IMR-90 (cell line): ENCODE results near the gene SIRPD. TPM values are rescaled to one million over a fixed set of nuclear protein-coding genes. Genes with fewer than 3 reads are reported as not detected.

Experiments
- ATAC-seq: fragments of 200-7000 bp; cut with Tn5 transposase; 2 replicates; pipeline ENCODE4 v1.9.1; 2020; ENCODE audit warnings: low read depth, mild to moderate bottlenecking, moderate library complexity
- BruUV-seq: library from RNA; stranded (reverse); fragments of 400-500 nt; replicated peaks from 2 replicates; lab custom pipeline; 2021; lab: Mats Ljungman, UMichigan
- CTCF ChIA-PET: fragments of 300-600 bp; formaldehyde crosslinking; extraction: SDS; loops from one replicate; lab custom pipeline; 2021; ENCODE audit warnings: antibody characterized with exemption; lab: Yijun Ruan, JAX
- POLR2A ChIA-PET: fragments of 300-600 bp; sonication (Branson Sonifier 250); formaldehyde crosslinking; loops from one replicate; lab custom pipeline; 2022; ENCODE audit warnings: antibody characterized with exemption; ENCODE audit not compliant: unreplicated experiment; lab: Charles Lee
- DNase-seq: peaks from one replicate; pipeline ENCODE4 v3.0.0; 2013
- H2AFZ ChIP-seq: replicated peaks from 2 replicates; pipeline ENCODE3; 2013; ENCODE audit warnings: low read length, mild to moderate bottlenecking; ENCODE audit not compliant: poor library complexity
- H2AK5ac ChIP-seq: 2 replicates; pipeline ENCODE4 v1.6.1; 2013; ENCODE audit warnings: low read depth, low read length, inconsistent platforms
- H2AK9ac ChIP-seq: replicated peaks from 2 replicates; pipeline ENCODE3; 2013; ENCODE audit warnings: mild to moderate bottlenecking, low read depth, low read length, moderate library complexity; ENCODE audit not compliant: poor library complexity
- H2BK120ac ChIP-seq: 2 replicates; pipeline ENCODE4 v1.6.1; 2013; ENCODE audit warnings: low read depth, low read length, inconsistent platforms
- H2BK15ac ChIP-seq: 3 replicates; pipeline ENCODE4 v1.6.1; 2013; ENCODE audit warnings: low read depth, low read length, inconsistent platforms
- H2BK20ac ChIP-seq: 2 replicates; pipeline ENCODE4 v1.6.1; 2013; ENCODE audit warnings: low read depth, mild to moderate bottlenecking, inconsistent platforms, low read length, moderate library complexity
- H2BK5ac ChIP-seq: 2 replicates; pipeline ENCODE4 v1.6.1; 2013; ENCODE audit warnings: mild to moderate bottlenecking, low read depth, low read length, inconsistent platforms; ENCODE audit not compliant: poor library complexity, severe bottlenecking
- H3K14ac ChIP-seq: replicated peaks from 2 replicates; pipeline ENCODE4 v1.6.1; 2013; ENCODE audit warnings: low read depth, low read length, inconsistent platforms
- H3K18ac ChIP-seq: 2 replicates; pipeline ENCODE4 v1.6.1; 2013; ENCODE audit warnings: low read depth, low read length, control low read depth
- H3K23ac ChIP-seq: 2 replicates; pipeline ENCODE4 v1.6.1; 2013; ENCODE audit warnings: low read depth, low read length, inconsistent platforms
- H3K27ac ChIP-seq: 2 replicates; pipeline ENCODE4 v1.5.1; 2013; ENCODE audit warnings: mild to moderate bottlenecking, control low read depth, low read length; ENCODE audit not compliant: insufficient read depth
- H3K27me3 ChIP-seq: 2 replicates; pipeline ENCODE4 v1.6.1; 2013; ENCODE audit warnings: low read length; ENCODE audit not compliant: control insufficient read depth, insufficient read depth
- H3K36me3 ChIP-seq: 2 replicates; pipeline ENCODE4 v1.6.1; 2013; ENCODE audit warnings: low read length, mixed read lengths; ENCODE audit not compliant: control insufficient read depth, insufficient read depth
- H3K4ac ChIP-seq: 2 replicates; pipeline ENCODE4 v1.6.1; 2013; ENCODE audit warnings: low read depth, low read length, inconsistent platforms
- H3K4me1 ChIP-seq: 2 replicates; pipeline ENCODE4 v1.6.1; 2013; ENCODE audit warnings: low read length, mixed read lengths; ENCODE audit not compliant: control insufficient read depth, insufficient read depth
- H3K4me2 ChIP-seq: 2 replicates; pipeline ENCODE4 v1.6.1; 2013; ENCODE audit warnings: low read depth, mild to moderate bottlenecking, control low read depth, low read length, moderate library complexity
- H3K4me3 ChIP-seq: 2 replicates; pipeline ENCODE4 v1.5.1; 2013; ENCODE audit warnings: low read depth, mild to moderate bottlenecking, control low read depth, low read length, moderate library complexity; ENCODE audit not compliant: insufficient read depth
- H3K56ac ChIP-seq: 2 replicates; pipeline ENCODE4 v1.6.1; 2013; ENCODE audit warnings: low read length, inconsistent platforms; ENCODE audit not compliant: insufficient read depth; ENCODE audit errors: extremely low read depth
- H3K79me1 ChIP-seq, 2 experiments: 2 replicates each; pipeline ENCODE4 v1.6.1; 2013; ENCODE audit warnings: low read length in 2 of 2, inconsistent platforms in 1 of 2, low read depth in 1 of 2
- H3K9ac ChIP-seq: 2 replicates; pipeline ENCODE4 v1.6.1; 2013; ENCODE audit warnings: low read depth, low read length, control low read depth
- H3K9me1 ChIP-seq: 2 replicates; pipeline ENCODE4 v1.6.1; 2013; ENCODE audit warnings: low read length, inconsistent platforms; ENCODE audit not compliant: insufficient read depth
- H3K9me3 ChIP-seq: 2 replicates; pipeline ENCODE4 v1.6.1; 2013; ENCODE audit warnings: low read length; ENCODE audit not compliant: control insufficient read depth, insufficient read depth
- H4K20me1 ChIP-seq: 2 replicates; pipeline ENCODE4 v1.6.1; 2013; ENCODE audit warnings: low read length, inconsistent platforms; ENCODE audit not compliant: insufficient read depth
- H4K5ac ChIP-seq: 2 replicates; pipeline ENCODE4 v1.6.1; 2013; ENCODE audit warnings: mild to moderate bottlenecking, low read depth, low read length, control low read depth
- H4K8ac ChIP-seq, 2 experiments: 2 replicates each; pipeline ENCODE4 v1.6.1; 2013; ENCODE audit warnings: low read depth in 2 of 2, low read length in 2 of 2, control low read depth in 1 of 2, inconsistent platforms in 1 of 2
- H4K91ac ChIP-seq: 2 replicates; pipeline ENCODE4 v1.6.1; 2013; ENCODE audit warnings: low read depth, low read length, inconsistent platforms; ENCODE audit not compliant: insufficient read depth
- BHLHE40 ChIP-seq: fragments of 150-350 bp; IDR thresholded peaks from 2 replicates; pipeline ENCODE4 v1.6.1; 2016; ENCODE audit warnings: mild to moderate bottlenecking, low read depth, low read length
- CEBPB ChIP-seq: IDR thresholded peaks from 2 replicates; pipeline ENCODE4 v1.6.1; 2012; ENCODE audit warnings: low read depth, low read length, improper control_type of control experiment
- CHD1 ChIP-seq: IDR thresholded peaks from 2 replicates; pipeline ENCODE4 v1.6.1; 2012; ENCODE audit warnings: low read depth, low read length, improper control_type of control experiment
- FOS ChIP-seq: fragments of 150-350 bp; IDR thresholded peaks from 2 replicates; pipeline ENCODE4 v1.6.1; 2016; ENCODE audit warnings: low read depth, low read length
- MAFK ChIP-seq: IDR thresholded peaks from 2 replicates; pipeline ENCODE4 v1.6.1; 2012; ENCODE audit warnings: low read depth, low read length, improper control_type of control experiment
- MAZ ChIP-seq: IDR thresholded peaks from 2 replicates; pipeline ENCODE4 v1.6.1; 2012; ENCODE audit warnings: low read depth, mild to moderate bottlenecking, low read length, improper control_type of control experiment, moderate library complexity, borderline replicate concordance
- MXI1 ChIP-seq: IDR thresholded peaks from 2 replicates; pipeline ENCODE4 v1.6.1; 2012; ENCODE audit warnings: low read depth, mild to moderate bottlenecking, low read length, moderate library complexity, borderline replicate concordance
- NFE2L2 ChIP-seq: fragments of 150-350 bp; IDR thresholded peaks from 2 replicates; pipeline ENCODE4 v1.6.1; 2016; ENCODE audit warnings: low read depth, mild to moderate bottlenecking, low read length
- POLR2A ChIP-seq: IDR thresholded peaks from 2 replicates; pipeline ENCODE4 v1.6.1; 2012; ENCODE audit warnings: mild to moderate bottlenecking, low read depth, low read length
- RAD21 ChIP-seq: IDR thresholded peaks from 2 replicates; pipeline ENCODE4 v1.6.1; 2012; ENCODE audit warnings: low read length, improper control_type of control experiment
- RCOR1 ChIP-seq: IDR thresholded peaks from 2 replicates; pipeline ENCODE4 v1.6.1; 2012; ENCODE audit warnings: mild to moderate bottlenecking, low read length, improper control_type of control experiment; ENCODE audit not compliant: insufficient replicate concordance
- RFX5 ChIP-seq: IDR thresholded peaks from 2 replicates; pipeline ENCODE4 v1.8.0; 2012; ENCODE audit warnings: low read depth, mild to moderate bottlenecking, low read length, moderate library complexity
- WGBS, 2 experiments: methylation state at CpG; one replicate each; pipeline versions ENCODE4 v1.1.5 to v1.1.7; 2013; ENCODE audit warnings: missing lambda C conversion rate in 2 of 2; ENCODE audit not compliant: insufficient read length in 1 of 2; ENCODE audit errors: extremely low coverage in 2 of 2; 5-methylcytosine and 5-hydroxymethylcytosine counted together
- dilution Hi-C: fragments of 300-500 bp; cut with HindIII; formaldehyde crosslinking; loops from one replicate; pipeline ENCODE4 v1.14.3; 2018; ENCODE audit warnings: low sequenced_read_pairs; ENCODE audit not compliant: unreplicated experiment
- in situ Hi-C: fragments of 300-500 bp; cut with MboI; formaldehyde crosslinking; loops from 3 replicates; pipeline ENCODE4 v1.14.3; 2019; ENCODE audit warnings: low sequenced_read_pairs, inconsistent platforms, mixed read lengths
- intact Hi-C: fragments of 100-400 bp; cut with micrococcal nuclease; formaldehyde crosslinking; loops from 2 replicates; pipeline ENCODE4 v1.10.0; 2022
- polyA plus RNA-seq, 3 experiments: library from polyadenylated mRNA; depleted of rRNA; stranded (reverse); fragments of >200 nt; gene quantifications; 2 replicates each; pipeline ENCODE4 v1.2.3, GENCODE V29; 2012; ENCODE audit warnings: low replicate concordance in 1 of 3
- total RNA-seq: library from RNA; depleted of rRNA; stranded (reverse); fragments of >200 nt; gene quantifications from 2 replicates; pipeline ENCODE4 v1.2.3, GENCODE V29; 2012
- TF ChIP-seq, protein P1 (sequence below): conservative IDR thresholded peaks from 2 replicates; pipeline ENCODE4 v1.5.1; 2012; ENCODE audit warnings: mild to moderate bottlenecking, low read depth, low read length, improper control_type of control experiment
- TF ChIP-seq, protein P2 (sequence below): fragments of 150-350 bp; IDR thresholded peaks from 2 replicates; pipeline ENCODE4 v1.6.1; 2017; ENCODE audit warnings: mild to moderate bottlenecking, antibody characterized with exemption, low read length, low read depth

SIRPD gene
- total and polyA plus RNA-seq, 2 of the 4 experiments (the other 2 are of a cell fraction), result not detected

- H3K36me3 ChIP-seq, result no peaks in the 10 kb centered on the region
- DNase-seq, result no peak
- H2AK5ac ChIP-seq, result no peak overlapping the region
- no peaks in the 10 kb centered on the region for H4K20me1 ChIP-seq
- dilution Hi-C loops, result no loop called here
- H4K91ac ChIP-seq, result no peak overlapping the region
- in situ Hi-C loops, result no loop called here
- POLR2A ChIA-PET, result interaction anchor here (0.7 kb wide), 1 partner anchor 1050 kb away, joined by 8 read pairs; no protein-coding TSS in a partner anchor
- no peaks in the 10 kb centered on the region for H3K79me1 ChIP-seq
- H2AFZ ChIP-seq, result no peak overlapping the region
- H3K4me1 ChIP-seq, result no peaks in the 10 kb centered on the region
- H3K9me1 ChIP-seq, result no peaks in the 10 kb centered on the region
- no peak overlapping the region for H3K4me2 ChIP-seq
- H4K5ac ChIP-seq, result no peak overlapping the region
- no peak overlapping the region for H2BK120ac ChIP-seq
- no peak overlapping the region for H3K27ac ChIP-seq
- no peak overlapping the region for H2AK9ac ChIP-seq
- H3K23ac ChIP-seq, result no peak overlapping the region
- TF ChIP-seq CEBPB, result no peak
- TF ChIP-seq RAD21, result no peak
- no peak for TF ChIP-seq MAZ
- TF ChIP-seq, protein P1, sequence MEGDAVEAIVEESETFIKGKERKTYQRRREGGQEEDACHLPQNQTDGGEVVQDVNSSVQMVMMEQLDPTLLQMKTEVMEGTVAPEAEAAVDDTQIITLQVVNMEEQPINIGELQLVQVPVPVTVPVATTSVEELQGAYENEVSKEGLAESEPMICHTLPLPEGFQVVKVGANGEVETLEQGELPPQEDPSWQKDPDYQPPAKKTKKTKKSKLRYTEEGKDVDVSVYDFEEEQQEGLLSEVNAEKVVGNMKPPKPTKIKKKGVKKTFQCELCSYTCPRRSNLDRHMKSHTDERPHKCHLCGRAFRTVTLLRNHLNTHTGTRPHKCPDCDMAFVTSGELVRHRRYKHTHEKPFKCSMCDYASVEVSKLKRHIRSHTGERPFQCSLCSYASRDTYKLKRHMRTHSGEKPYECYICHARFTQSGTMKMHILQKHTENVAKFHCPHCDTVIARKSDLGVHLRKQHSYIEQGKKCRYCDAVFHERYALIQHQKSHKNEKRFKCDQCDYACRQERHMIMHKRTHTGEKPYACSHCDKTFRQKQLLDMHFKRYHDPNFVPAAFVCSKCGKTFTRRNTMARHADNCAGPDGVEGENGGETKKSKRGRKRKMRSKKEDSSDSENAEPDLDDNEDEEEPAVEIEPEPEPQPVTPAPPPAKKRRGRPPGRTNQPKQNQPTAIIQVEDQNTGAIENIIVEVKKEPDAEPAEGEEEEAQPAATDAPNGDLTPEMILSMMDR, result no peak
- no peak for TF ChIP-seq BHLHE40
- TF ChIP-seq, protein P2, sequence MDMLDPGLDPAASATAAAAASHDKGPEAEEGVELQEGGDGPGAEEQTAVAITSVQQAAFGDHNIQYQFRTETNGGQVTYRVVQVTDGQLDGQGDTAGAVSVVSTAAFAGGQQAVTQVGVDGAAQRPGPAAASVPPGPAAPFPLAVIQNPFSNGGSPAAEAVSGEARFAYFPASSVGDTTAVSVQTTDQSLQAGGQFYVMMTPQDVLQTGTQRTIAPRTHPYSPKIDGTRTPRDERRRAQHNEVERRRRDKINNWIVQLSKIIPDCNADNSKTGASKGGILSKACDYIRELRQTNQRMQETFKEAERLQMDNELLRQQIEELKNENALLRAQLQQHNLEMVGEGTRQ, result no peak
- TF ChIP-seq RFX5, result no peak
- TF ChIP-seq RCOR1, result no peak
- no peak for TF ChIP-seq FOS
- TF ChIP-seq MAFK, result no peak
- no peak for TF ChIP-seq NFE2L2
- no peak for TF ChIP-seq POLR2A
- no peak for TF ChIP-seq MXI1
- no peak for TF ChIP-seq CHD1
- H2BK5ac ChIP-seq, result no peak overlapping the region
- no CpG with 5 or more reads among the region's 4 CpGs for WGBS, 2 experiments
- no peaks in the 10 kb centered on the region for H3K9me3 ChIP-seq
- intact Hi-C loops, result no loop called here
- no peak overlapping the region for H3K56ac ChIP-seq
- no peak overlapping the region for H3K4me3 ChIP-seq
- H3K9ac ChIP-seq, result no peak overlapping the region
- no peak overlapping the region for H2BK20ac ChIP-seq
- no TSS peak for BruUV-seq
- no peak overlapping the region for H4K8ac ChIP-seq
- CTCF ChIA-PET, result no interaction called here
- H2BK15ac ChIP-seq, result no peak overlapping the region
- H3K4ac ChIP-seq, result no peak overlapping the region
- no peak for ATAC-seq
- no peak overlapping the region for H3K14ac ChIP-seq
- peaks cover 3% of the 10 kb centered on the region; the same call in 1 of the 2 replicates for H3K27me3 ChIP-seq
- no peak overlapping the region for H3K18ac ChIP-seq
Measured at GRCh38 chr20:1524004-1524403, 33.5 kb downstream of the SIRPD start.
